Mononuclear cell (primary cell): ENCODE measurements around the gene GLYATL3. TPM values are rescaled to one million over a fixed set of nuclear protein-coding genes. Genes with fewer than 3 reads are reported as not detected.
"Not testable (repeated sequence)": the region's sequence is repeated elsewhere in the genome, so short reads cannot be mapped to it uniquely, and the experiment has no call there.

Experiments
- H3K27me3 ChIP-seq: 2 replicates; pipeline ENCODE4 v1.6.0; 2011; ENCODE audit warnings: low read length, control low read depth; ENCODE audit not compliant: insufficient read depth
- H3K4me1 ChIP-seq: 2 replicates; pipeline ENCODE4 v1.5.1; 2011; ENCODE audit warnings: mild to moderate bottlenecking, low read length, control low read depth; ENCODE audit not compliant: insufficient read depth
- H3K4me3 ChIP-seq: 2 replicates; pipeline ENCODE4 v1.5.1; 2011; ENCODE audit warnings: mild to moderate bottlenecking, low read length, moderate library complexity
- H3K9me3 ChIP-seq: 2 replicates; pipeline ENCODE4 v1.5.1; 2011; ENCODE audit warnings: low read depth, mild to moderate bottlenecking, control low read depth, low read length
- total RNA-seq: library from RNA; depleted of rRNA; stranded (reverse); fragments of >200 nt; gene quantifications from one replicate; pipeline ENCODE4 v1.2.3, GENCODE V29; 2012

GLYATL3 gene
- not detected for total RNA-seq

- no peak within 1 kb of the TSS for H3K4me3 ChIP-seq
- H3K9me3 ChIP-seq: no peaks in the 10 kb centered on the region
- H3K27me3 ChIP-seq: no peaks in the 10 kb centered on the region
- no peaks in the 10 kb centered on the region for H3K4me1 ChIP-seq
These were observed at the start of gene GLYATL3 for GRCh38 chr6:49499623-49500022. TSS of gene GLYATL3 (plus strand) at chr6:49499923. CDS start at chr6:49511991, 12,068 bp downstream.

DNA sequence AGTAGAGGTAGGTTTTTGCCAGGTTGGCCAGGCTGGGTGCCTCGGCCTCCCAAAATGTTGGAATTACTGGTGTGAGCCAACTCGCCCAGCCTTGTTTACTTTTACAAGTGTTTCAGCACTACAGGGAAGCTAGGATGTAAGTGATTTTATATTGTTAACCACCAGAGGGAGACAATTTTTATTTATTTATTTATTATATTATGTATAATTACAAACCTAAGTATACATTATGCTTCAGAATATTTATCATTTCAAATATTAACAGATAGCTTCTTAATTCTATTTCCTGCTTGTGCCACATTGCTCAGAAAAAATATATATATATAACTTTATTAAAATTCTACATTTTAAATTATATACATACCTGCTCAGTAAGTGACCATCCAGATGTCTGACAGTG is 46.5 kb upstream of the GLYATL3 start:
- no peak overlapping the region for H3K4me3 ChIP-seq
- no peaks in the 10 kb centered on the region for H3K9me3 ChIP-seq
- no peaks in the 10 kb centered on the region for H3K27me3 ChIP-seq
- no peaks in the 10 kb centered on the region for H3K4me1 ChIP-seq

- Histone ChIP-seq H3K27me3 (no peaks in the 10 kb centered on the region), H3K4me1 (no peaks in the 10 kb centered on the region), H3K9me3 (no peaks in the 10 kb centered on the region), H3K4me3 (no peak overlapping the region)
These were observed 44.7 kb upstream of the GLYATL3 start for GRCh38 chr6:49454787-49455709.

DNA sequence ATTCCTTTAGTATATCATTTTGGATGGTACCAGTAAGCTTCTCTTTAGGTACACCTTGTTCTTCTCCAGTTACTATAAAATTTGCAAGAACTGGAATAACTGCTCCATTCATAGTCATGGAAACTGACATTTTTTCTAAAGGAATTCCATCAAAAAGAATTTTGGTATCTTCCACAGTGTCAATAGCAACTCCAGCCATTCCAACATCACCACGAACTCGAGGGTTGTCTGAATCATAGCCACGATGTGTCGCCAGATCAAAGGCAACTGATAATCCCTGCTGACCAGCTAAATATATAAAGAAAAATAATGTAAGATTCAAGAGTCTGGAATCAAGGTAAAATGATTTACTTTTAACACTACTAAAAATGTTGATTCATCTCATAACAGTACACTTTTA is 42.0 kb upstream of the GLYATL3 start:
- Histone ChIP-seq H3K4me3 (no peak overlapping the region), H3K4me1 (peaks cover 15% of the 10 kb centered on the region), H3K27me3 (no peaks in the 10 kb centered on the region), H3K9me3 (no peaks in the 10 kb centered on the region)

DNA sequence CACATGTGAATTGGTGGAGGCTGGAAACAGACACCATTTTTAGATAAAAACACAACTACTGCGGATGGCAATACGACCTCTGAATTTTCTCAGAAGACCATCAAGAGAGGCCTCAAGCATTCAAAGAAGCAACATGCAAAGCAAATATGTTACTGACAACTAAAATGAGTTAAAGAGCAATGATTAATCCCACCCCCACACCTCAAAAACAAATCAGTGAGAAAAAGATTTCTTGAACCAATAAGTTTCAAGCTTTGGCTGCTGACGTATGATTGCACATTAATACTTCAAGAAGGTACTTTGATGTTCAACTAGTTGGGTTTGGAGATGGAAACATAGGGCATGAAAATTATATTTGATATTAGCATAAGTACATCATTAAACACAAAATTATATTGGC is 37.7 kb upstream of the GLYATL3 start:
- peak overlapping the region; percentile 85 for H3K4me3 ChIP-seq

GRCh38 chr6:49462599-49462926 is 37.2 kb upstream of the GLYATL3 start:
- H3K4me3 ChIP-seq: peak overlapping the region; percentile 85
- no peaks in the 10 kb centered on the region for H3K27me3 ChIP-seq
- no peaks in the 10 kb centered on the region for H3K9me3 ChIP-seq
- H3K4me1 ChIP-seq: peaks cover 26% of the 10 kb centered on the region

More for the DNA sequence above, 37.7 kb upstream of the GLYATL3 start:
- Histone ChIP-seq H3K27me3 (no peaks in the 10 kb centered on the region), H3K4me1 (peaks cover 26% of the 10 kb centered on the region), H3K9me3 (no peaks in the 10 kb centered on the region)

GRCh38 chr6:49462927-49463611 is 36.7 kb upstream of the GLYATL3 start, which contains the start of the genes CENPQ and MMUT:
TSS of gene CENPQ (plus strand) at chr6:49463370. CDS start at chr6:49470177, 6,807 bp downstream.
TSS of gene MMUT (minus strand) at chr6:49463253. CDS start at chr6:49459466, 3,787 bp downstream.
- H3K4me1 ChIP-seq: peaks cover 26% of the 10 kb centered on the region
- no peaks in the 10 kb centered on the region for H3K27me3 ChIP-seq
- H3K4me3 ChIP-seq: peak within 1 kb of the TSS; percentile 85
- H3K9me3 ChIP-seq: no peaks in the 10 kb centered on the region

- Histone ChIP-seq H3K9me3 (no peaks in the 10 kb centered on the region), H3K4me3 (peak overlapping the region; percentile 85), H3K4me1 (peaks cover 26% of the 10 kb centered on the region), H3K27me3 (no peaks in the 10 kb centered on the region)
These were observed 36.1 kb upstream of the GLYATL3 start for GRCh38 chr6:49463612-49463967.

DNA sequence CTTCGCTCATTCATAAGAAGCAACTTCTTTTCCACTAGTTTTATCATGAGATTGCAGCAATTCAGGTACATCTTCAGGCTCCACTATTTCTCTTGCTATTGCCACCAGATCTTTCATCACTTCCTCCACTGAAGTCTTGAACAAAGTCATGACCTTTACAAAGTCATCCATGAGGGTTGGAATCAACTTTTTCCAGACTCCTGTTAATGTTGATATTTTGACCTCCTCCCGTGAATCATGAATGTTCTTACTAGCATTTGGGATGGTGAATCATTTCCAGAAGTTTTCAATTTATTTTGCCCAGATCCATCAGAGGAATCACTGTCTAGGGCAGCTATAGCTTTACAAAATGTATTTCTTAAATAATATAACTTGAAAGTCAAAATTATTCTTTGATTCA is 35.0 kb upstream of the GLYATL3 start:
- H3K9me3 ChIP-seq: no peaks in the 10 kb centered on the region
- H3K4me1 ChIP-seq: peaks cover 26% of the 10 kb centered on the region

DNA sequence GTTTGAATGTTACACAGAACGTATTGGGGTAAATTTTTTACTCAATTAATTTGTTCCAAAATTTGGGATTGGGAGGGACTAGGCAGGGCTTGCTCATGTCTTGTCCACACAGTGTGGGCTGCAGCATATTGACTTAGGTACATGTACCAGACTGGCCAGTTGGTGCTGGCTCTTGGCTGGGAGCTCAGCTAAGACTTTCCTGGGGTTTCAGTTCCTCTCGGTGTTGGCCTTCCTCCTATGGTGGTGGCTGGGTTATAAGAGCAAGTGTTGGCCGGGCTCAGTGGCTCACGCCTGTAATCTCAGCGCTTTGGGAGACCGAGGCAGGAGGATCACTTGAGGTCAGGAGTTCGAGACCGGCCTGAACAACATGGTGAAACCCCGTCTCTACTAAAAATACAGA is 31.7 kb upstream of the GLYATL3 start:
- H3K4me1 ChIP-seq: peaks cover 11% of the 10 kb centered on the region
- no peak overlapping the region for H3K4me3 ChIP-seq
- no peaks in the 10 kb centered on the region for H3K9me3 ChIP-seq
- no peaks in the 10 kb centered on the region for H3K27me3 ChIP-seq

More for the DNA sequence above, 35.0 kb upstream of the GLYATL3 start:
- Histone ChIP-seq H3K4me3 (no peak overlapping the region), H3K27me3 (no peaks in the 10 kb centered on the region)

DNA sequence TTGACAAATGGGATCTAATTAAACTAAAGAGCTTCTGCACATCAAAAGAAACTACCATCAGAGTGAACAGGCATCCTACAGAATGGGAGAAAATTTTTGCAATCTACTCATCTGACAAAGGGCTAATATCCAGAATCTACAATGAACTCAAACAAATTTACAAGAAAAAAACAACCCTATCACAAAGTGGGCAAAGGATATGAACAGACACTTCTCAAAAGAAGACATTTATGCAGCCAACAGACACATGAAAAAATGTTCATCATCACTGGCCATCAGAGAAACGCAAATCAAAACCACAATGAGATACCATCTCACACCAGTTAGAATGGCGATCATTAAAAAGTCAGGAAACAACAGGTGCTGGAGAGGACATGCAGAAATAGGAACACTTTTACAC is 23.2 kb upstream of the GLYATL3 start:
- not testable (repeated sequence) for H3K9me3 ChIP-seq, H3K27me3 ChIP-seq, H3K4me1 ChIP-seq, H3K4me3 ChIP-seq

DNA sequence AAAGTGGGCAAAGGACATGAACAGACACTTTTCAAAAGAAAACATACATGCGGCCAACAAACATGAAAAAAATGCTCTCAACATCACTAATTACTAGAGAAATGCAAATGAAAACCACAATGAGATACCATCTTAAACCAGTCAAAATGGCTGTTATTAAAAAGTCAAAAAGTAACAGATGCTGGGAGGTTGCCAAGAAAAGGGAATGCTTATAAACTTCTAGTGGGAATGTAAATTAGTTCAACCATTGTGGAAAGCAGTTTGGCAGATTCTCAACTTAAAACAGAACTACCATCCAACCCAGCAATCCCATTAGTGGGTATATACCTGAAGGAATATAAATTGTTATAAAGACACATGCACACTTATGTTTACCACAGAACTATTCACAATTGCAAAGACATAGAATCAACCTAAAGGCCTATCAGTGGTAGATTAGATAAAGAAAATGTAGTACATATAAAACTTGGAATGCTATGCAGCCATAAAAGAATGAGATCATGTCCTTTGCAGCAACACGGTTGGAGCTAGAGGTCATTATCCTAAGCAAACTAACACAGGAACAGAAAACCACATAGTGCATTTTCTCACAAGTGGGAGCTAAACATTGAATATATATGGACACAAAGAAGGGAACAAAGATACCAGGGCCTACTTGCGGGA is 20.3 kb upstream of the GLYATL3 start:
- no peak overlapping the region for H3K4me3 ChIP-seq
- no peaks in the 10 kb centered on the region for H3K4me1 ChIP-seq
- H3K9me3 ChIP-seq: no peaks in the 10 kb centered on the region
- H3K27me3 ChIP-seq: no peaks in the 10 kb centered on the region

- not testable (repeated sequence) for H3K27me3 ChIP-seq, H3K4me3 ChIP-seq, H3K4me1 ChIP-seq, H3K9me3 ChIP-seq
These were observed 17.9 kb upstream of the GLYATL3 start for GRCh38 chr6:49481846-49482245.

DNA sequence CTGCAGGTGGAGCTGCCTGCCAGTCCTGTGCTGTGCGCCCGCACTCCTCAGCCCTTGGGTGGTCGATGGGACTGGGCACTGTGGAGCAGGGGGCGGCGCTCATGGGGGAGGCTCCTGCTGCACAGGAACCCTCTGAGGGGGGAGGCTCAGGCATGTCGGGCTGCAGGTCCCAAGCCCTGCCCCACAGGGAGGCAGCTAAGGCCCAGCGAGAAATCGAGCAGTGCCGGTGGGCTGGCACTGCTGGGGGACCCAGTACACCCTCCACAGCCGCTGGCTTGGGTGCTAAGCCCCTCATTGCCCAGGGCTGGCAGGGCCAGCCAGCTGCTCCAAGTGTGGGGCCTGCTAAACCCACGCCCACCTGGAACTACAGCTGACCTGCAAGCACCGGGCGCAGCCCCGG is 16.3 kb upstream of the GLYATL3 start:
- H3K27me3 ChIP-seq, H3K4me1 ChIP-seq, H3K9me3 ChIP-seq, H3K4me3 ChIP-seq: not testable (repeated sequence)

DNA sequence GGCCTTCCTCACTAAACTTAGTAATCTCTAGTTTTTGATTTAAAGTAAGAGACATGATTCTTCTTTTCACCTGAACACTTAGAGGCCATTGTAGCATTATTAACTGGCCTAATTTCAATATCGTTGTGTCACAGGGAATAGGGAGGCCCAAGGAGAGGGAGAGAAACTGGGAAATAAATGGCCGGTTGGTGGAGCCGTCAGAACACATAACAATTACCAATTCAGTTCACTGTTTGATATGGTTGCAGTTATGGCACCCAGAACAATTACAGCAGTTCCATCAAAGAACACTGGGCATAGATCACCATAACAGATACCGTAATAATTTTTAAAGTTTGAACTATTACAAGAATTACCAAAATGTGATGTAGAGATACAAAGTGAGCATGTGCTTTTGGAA is 9.1 kb upstream of the GLYATL3 start:
- no peaks in the 10 kb centered on the region for H3K4me1 ChIP-seq
- no peak overlapping the region for H3K4me3 ChIP-seq
- H3K27me3 ChIP-seq: no peaks in the 10 kb centered on the region
- no peaks in the 10 kb centered on the region for H3K9me3 ChIP-seq
